SU-DHL-6 (cell line): Measurements from ENCODE around the gene STPG4.

Experiments
- CTCF ChIP-seq: fragments of 200-600 bp; sonication (generic); IDR thresholded peaks from one replicate; pipeline ENCODE4 v1.5.1; 2017; ENCODE audit warnings: antibody characterized with exemption, mild to moderate bottlenecking, low read length, moderate library complexity; ENCODE audit not compliant: insufficient read depth, poor library complexity, severe bottlenecking
- EZH2phosphoT487 ChIP-seq: fragments of 200-600 bp; sonication (generic), shearing (Covaris generic); conservative IDR thresholded peaks from 2 replicates; pipeline ENCODE4 v1.6.1; 2018; ENCODE audit warnings: mild to moderate bottlenecking, antibody characterized with exemption, low read length, moderate library complexity, mixed read lengths

GRCh38 chr2:47196046-47196445, 40.9 kb upstream of the STPG4 start:
- TF ChIP-seq EZH2phosphoT487 (no peak), CTCF (no peak)
